IPS-NIHi7 (cell line): Measurements from ENCODE around the gene WNT9A.
A peak's percentile ranks its signal among the peaks of the same experiment; 100 is the strongest.

Experiments
- DNase-seq: peaks from one replicate; pipeline ENCODE4 v3.0.0; 2012; ENCODE audit warnings: mixed read lengths; ENCODE audit errors: extremely low spot score

The WNT9A gene

GRCh38 chr1:227924168-227924832, 23.4 kb downstream of the WNT9A start:
- no peak for DNase-seq

- no peak for DNase-seq
Observed at GRCh38 chr1:227923353-227924167, 24.2 kb downstream of the WNT9A start.

DNA sequence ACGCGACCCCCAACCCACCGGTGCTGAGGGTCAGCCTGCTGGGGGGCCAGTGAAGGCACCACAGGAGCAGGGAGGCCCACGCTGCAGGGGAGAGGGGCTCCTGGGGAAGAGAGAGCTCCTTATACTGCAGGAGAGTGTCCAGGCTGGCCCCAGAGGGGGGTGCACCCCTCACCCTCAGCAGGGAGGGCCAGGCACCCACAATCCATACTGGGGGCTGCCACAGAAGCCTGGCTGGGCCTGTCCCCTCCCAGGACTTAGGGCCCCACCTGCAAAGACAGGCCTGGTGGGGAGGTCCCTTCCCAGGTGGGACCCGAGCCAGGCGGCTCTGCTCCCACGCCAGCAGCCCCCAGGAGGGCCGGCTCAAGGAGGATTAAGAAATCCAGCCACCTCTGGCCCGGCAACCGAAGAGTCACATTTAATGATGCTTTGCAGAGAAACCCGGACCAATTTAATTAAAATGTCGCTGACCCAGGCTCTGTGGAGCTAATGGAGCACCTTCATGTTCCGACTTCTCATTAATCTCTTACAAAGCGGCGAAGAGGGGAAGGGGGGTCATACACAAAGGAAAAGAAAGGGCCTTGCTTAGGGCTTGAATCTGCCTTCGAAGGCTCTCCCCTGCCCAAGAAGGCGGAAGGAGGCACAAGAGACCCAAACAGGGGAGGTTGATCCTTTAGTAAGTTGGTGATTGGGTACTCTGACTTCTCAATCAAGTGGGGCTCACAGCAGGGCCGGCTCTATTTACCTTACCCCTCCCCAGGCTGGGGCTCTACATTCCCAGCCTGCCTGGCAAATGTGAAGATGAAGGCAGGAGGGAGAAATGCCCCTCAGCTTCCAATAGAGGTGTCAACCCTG, 25.0 kb downstream of the WNT9A start:
- DNase-seq, result no peak

DNA sequence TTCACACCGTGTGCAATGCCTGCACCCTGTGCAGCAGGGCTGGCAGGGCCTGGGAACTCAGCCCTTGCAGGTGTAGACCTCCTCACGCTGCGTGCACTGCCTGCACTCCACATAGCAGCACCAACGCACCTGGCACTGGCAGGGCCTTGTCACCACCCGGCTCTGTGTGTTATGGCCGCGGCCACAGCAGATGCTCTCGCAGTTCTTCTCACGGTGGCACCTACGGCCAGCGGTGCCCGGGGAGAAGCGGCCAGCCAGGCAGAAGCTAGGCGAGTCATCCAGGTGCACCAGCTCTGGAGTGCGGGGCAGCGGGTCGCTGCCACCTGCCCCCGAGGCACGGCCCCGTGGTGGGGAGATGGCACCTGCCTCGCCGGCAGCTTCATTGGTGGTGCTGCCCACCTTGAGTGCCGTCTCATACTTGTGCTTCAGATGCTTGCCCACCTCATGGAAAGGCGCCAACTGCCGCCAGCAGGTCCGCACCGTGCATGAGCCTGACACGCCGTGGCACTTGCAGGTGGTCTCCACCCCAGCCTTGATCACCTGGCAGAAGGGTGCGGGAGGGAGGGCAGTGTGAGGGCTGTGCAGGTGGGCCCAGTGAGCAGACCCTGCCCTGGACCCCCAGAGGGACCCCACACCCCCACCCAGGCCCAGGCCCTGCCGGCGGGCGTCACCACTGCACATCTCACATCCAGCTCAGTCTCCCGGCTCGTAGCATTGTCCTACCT, 26.1 kb downstream of the WNT9A start:
- no peak for DNase-seq

- DNase-seq, result no peak
Observed at GRCh38 chr1:227920896-227921295, 26.8 kb downstream of the WNT9A start.

DNA sequence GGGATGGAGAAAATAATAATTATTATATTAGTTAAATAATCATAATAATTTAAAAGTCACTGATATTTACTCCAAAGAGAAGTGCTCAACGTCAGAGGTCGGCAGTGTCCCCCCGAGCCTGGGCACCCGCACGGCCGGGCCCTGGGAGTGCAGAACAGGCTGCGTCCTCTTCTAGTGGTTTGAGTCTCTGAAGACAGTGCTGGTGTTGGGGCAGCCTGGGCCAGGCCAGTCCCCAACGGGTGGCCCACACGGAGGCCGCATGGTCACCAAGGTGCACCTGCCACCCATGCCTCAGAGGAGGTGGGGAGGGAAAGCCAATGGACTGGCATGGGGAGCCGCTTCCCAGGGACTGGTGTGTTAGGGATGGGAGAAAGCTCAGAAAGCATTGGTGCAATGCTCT, 27.3 kb downstream of the WNT9A start:
- DNase-seq, result no peak

GRCh38 chr1:227919906-227920305, 27.8 kb downstream of the WNT9A start:
- peak; percentile 71 for DNase-seq

- no peak for DNase-seq
Observed at GRCh38 chr1:227918736-227919135, 29.0 kb downstream of the WNT9A start.

DNA sequence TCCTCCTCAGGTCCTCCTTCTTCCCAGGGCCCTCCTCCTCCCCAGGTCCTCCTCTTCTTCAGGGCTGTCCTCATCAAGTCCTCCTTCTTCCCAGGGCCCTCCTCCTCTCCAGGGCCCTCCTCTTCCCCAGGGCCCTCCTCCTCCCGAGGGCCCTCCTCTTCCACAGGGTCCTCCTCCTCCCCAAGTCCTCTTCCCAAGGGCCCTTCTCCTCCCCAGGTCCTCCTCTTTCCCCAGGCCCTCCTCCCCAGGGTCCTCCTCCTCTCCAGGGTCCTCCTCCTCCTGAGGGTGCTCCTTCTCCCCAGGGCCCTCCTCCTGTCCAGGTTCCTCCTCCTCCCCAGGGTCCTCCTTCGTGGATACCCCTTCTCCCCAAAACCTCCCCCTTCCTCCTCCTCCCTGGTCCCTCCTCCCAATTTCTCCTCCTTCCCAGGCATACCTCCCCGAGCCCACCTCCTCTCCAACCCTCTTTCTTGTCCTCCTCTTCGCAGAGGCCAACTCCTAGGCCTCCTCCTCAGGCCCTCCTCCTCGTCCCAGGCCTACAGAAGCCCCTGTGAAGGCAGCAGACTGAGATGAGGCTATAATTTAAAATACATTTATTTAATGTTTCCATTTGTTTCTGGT, 29.5 kb downstream of the WNT9A start:
- no peak for DNase-seq

GRCh38 chr1:227917081-227917950, 30.4 kb downstream of the WNT9A start:
- peak; percentile 45 for DNase-seq

DNA sequence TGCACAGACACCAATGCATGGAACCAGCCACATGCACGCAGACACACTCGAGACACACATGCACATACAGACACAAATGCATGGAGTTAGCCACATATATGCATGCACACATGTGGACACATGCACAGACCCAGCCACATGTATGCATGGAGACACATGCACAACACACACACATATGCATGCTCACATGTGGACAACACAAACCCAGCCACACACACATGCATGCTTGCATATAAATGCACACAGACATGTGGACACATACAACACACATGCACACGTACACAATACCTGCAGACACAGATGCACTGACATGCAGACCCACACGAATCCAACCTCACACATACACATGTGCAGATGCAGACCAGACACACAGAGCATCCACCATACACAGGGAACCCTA, 31.1 kb downstream of the WNT9A start:
- DNase-seq, result no peak

- no peak for DNase-seq
Observed at GRCh38 chr1:227915564-227916553, 31.9 kb downstream of the WNT9A start.

DNA sequence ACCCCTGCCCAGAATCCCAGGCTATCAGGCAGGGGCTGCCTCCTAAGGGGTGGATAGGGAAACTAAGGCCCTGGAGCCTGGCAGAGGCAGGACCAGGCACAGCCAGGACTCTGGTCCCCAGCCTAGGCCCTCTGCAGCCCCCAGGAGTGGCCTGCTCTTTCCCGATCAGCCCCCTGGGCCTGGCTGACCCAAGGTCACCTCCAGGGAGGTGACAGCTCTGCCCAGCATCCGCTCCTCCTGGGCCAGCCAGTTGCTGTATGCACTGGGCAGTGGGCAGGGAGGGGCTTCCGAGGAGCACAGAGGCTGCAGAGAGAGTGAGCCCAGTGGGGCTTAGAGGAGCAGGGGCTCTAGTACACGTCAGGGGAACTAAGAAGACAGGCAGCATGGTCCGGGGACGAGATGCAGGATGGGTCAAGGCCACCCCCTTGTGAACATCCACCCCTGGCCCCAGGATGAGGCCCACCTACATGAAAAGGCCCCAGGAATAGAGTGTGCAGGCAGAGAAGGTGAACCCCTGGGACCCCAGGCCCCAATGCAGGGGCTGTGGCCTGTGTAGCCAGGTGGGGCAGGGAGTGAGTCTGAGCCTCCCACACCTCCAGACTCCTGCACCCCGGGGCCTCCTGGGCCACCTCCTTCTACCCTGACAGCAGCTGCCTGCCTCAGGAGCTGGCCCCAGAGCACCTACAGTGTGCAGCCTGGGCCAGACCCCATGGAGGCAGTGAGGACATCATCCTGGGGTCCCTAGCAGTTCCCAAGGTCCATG, 32.8 kb downstream of the WNT9A start:
- DNase-seq, result no peak

DNA sequence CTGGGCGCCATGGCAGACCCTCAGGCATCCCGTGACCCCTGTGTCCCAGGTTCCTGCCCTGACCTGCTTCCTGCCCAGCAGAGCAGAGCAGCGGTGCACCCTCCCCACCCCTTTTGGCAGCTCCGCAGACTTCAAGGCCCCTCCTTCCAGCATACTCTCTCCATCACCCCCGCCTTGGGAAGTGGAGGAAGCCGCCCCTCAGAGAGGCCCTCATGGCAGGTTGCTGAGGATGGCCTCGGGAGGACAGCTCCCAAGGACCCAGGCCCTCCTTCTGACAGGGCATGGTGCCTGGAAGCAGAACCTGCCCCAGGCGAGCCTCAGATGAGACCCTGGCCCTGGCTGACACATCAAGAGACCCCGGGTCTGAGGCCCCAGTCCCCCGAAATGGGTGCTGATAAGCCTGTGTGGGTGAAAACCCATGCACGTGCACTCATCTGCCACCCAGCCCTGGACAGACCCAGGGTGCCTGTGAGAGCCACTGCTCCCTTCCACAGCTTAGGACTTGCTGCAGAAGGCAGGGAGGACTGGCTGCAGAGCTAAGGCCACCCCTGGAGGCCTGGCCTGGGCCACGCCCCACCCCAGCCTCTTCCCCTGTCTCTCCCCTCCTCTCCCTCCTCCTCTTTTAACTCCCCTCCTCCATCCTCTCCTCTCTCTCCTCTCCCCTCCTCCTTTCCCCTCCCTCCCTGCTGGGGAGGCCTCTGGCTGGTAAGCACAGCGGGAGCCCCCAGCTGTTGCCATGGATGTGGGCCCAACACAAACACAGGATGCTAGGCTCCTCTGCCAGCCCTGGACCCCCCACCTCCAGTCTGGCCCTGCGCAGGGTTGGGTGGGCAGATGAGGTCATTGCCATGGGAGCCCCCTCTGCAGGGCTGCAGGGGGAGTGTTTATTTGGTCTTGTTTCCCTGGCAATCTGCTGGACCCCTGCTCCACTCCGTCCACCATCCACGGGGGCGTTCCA, 33.7 kb downstream of the WNT9A start:
- DNase-seq, result no peak

GRCh38 chr1:227913396-227913763, 34.4 kb downstream of the WNT9A start:
- no peak for DNase-seq

GRCh38 chr1:227912866-227913265, 34.9 kb downstream of the WNT9A start:
- no peak for DNase-seq

- DNase-seq, result no peak
Observed at GRCh38 chr1:227911376-227911775, 36.4 kb downstream of the WNT9A start.
